ENCODE results near the gene GPR153. TPM values are rescaled to one million over a fixed set of nuclear protein-coding genes. Genes with fewer than 3 reads are reported as not detected.

The GPR153 gene
- polyA plus RNA-seq, 1 donor from 2014 or later: 26.9 TPM

DNA sequence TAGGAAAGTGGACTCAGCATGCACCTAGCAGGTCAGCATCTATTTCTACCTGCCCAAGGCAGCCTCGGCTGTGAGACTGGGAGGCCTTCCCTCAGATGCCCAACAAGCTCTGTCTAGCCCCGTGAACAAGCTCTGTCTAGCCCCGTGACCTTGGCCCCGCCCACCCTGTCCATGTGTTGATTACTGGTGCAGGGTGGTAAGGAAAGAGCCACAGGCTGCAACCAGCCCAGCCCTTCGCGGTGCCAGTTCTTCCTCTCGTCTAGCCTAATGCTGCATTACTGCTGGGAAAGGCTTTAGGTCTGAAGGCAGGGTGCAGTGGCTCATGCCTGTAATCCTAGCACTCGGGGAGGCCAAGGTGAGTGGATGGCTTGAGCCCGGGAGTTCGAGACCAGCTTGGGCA is 2.2 kb downstream of the GPR153 start:
- no peak overlapping the region for H3K4me2 ChIP-seq (ENCODE audit: low read length)
- peaks cover 5% of the 10 kb centered on the region for H3K36me3 ChIP-seq (ENCODE audit: insufficient read depth, low read length)
- peaks cover 6% of the 10 kb centered on the region for H3K79me2 ChIP-seq (replicated peaks; ENCODE audit: insufficient read depth, low read length)
- H3K4me3 ChIP-seq (ENCODE audit: low read length): no peak overlapping the region
- H3K27ac ChIP-seq (ENCODE audit: low read length): no peak overlapping the region
- H4K20me1 ChIP-seq (ENCODE audit: insufficient read depth): no peaks in the 10 kb centered on the region
- H2AFZ ChIP-seq (ENCODE audit: low read depth, low read length): no peak overlapping the region
- no peaks in the 10 kb centered on the region for H3K27me3 ChIP-seq (ENCODE audit: insufficient read depth, low read depth, low read length)
- no peaks in the 10 kb centered on the region for H3K9me2 ChIP-seq (ENCODE audit: insufficient read depth, low read length)
- no peaks in the 10 kb centered on the region for H3K9me3 ChIP-seq (ENCODE audit: low read length)
- TF ChIP-seq EP300 (conservative IDR thresholded peaks at IDR 0.05; ENCODE audit: poor library complexity, severe bottlenecking) (no peak), POLR2AphosphoS5 (IDR thresholded peaks at IDR 0.05) (no peak), EZH2 (IDR thresholded peaks at IDR 0.05; ENCODE audit: borderline replicate concordance, insufficient read depth, low read length, poor library complexity, severe bottlenecking) (no peak)
- no peaks in the 10 kb centered on the region for H3F3A ChIP-seq (ENCODE audit: insufficient read depth, low read length, poor library complexity, severe bottlenecking)
- no peak overlapping the region for H3K9ac ChIP-seq (ENCODE audit: low read length)

DNA sequence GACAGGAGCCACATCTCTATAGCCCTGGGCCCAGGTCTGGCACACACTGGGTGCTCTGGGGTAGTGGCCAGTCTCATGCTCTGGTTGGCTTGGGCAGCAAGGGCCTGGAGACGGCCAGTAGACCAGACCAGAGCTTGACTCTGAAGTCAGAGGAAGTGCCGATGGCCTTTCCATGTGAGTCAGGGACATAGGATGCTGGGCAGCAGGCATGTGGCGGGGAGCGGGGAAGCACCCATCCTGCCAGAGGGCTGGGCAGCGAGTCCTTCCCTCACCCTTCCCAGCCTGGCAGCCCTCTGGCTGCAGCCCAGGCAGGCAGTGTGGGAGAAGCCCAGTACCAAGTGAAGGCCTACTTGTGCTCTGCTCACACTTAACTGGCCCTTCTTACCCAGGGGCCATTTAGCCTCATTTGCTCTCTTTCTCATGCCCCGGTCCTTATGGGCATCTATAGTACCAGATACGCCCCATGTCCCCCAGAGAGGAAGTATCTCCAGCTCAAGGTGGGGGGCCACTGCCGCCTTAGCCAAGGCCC is 3.3 kb downstream of the GPR153 start:
- no peak for TF ChIP-seq RAD21 (conservative IDR thresholded peaks at IDR 0.05)
- no peaks in the 10 kb centered on the region for H3K9me2 ChIP-seq (ENCODE audit: insufficient read depth, low read length)
- H4K20me1 ChIP-seq (ENCODE audit: insufficient read depth): no peaks in the 10 kb centered on the region
- H3K27me3 ChIP-seq (ENCODE audit: insufficient read depth, low read depth, low read length): no peaks in the 10 kb centered on the region
- no peak overlapping the region for H3K4me2 ChIP-seq (ENCODE audit: low read length)
- no peak overlapping the region for H3K4me3 ChIP-seq (ENCODE audit: low read length)
- H3F3A ChIP-seq (ENCODE audit: insufficient read depth, low read length, poor library complexity, severe bottlenecking): no peaks in the 10 kb centered on the region
- no peak overlapping the region for H3K27ac ChIP-seq (ENCODE audit: low read length)
- no peak overlapping the region for H3K9ac ChIP-seq (ENCODE audit: low read length)
- H3K36me3 ChIP-seq (ENCODE audit: insufficient read depth, low read length): peaks cover 7% of the 10 kb centered on the region
- H3K9me3 ChIP-seq (ENCODE audit: low read length): no peaks in the 10 kb centered on the region
- H2AFZ ChIP-seq (ENCODE audit: low read depth, low read length): no peak overlapping the region
- peaks cover 6% of the 10 kb centered on the region for H3K79me2 ChIP-seq (replicated peaks; ENCODE audit: insufficient read depth, low read length)

DNA sequence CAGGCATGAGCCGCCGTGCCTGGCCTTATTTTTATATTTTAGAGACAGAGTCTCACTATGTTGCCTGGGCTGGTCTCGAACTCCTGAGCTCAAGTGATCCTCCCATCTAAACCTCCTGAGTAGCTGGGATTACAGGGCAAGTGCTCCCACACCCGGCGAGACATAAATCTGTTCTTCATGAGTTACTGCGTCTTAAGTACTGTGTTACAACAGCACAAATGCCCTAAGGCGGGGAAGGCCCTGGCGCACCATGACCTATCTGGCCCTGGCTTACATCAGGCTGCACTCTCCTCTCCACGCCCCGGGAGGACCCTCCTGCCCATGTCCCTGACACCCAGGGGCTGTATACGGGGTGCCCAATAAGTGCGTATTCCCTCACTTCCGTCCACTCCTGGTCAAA is 4.3 kb downstream of the GPR153 start:
- Histone ChIP-seq H3K4me2 (ENCODE audit: low read length) (no peak overlapping the region), H3K36me3 (ENCODE audit: insufficient read depth, low read length) (peaks cover 7% of the 10 kb centered on the region), H4K20me1 (ENCODE audit: insufficient read depth) (no peaks in the 10 kb centered on the region), H3K9ac (ENCODE audit: low read length) (no peak overlapping the region), H3K9me3 (ENCODE audit: low read length) (no peaks in the 10 kb centered on the region), H3K9me2 (ENCODE audit: insufficient read depth, low read length) (no peaks in the 10 kb centered on the region), H3K27ac (ENCODE audit: low read length) (no peak overlapping the region), H3K79me2 (replicated peaks; ENCODE audit: insufficient read depth, low read length) (peaks cover 6% of the 10 kb centered on the region), H3K4me3 (ENCODE audit: low read length) (no peak overlapping the region), H3F3A (ENCODE audit: insufficient read depth, low read length, poor library complexity, severe bottlenecking) (no peaks in the 10 kb centered on the region), H3K27me3 (ENCODE audit: insufficient read depth, low read depth, low read length) (no peaks in the 10 kb centered on the region), H2AFZ (ENCODE audit: low read depth, low read length) (no peak overlapping the region)
- TF ChIP-seq MXI1 (conservative IDR thresholded peaks at IDR 0.05; ENCODE audit: poor library complexity, severe bottlenecking): no peak
- TF ChIP-seq, protein P1, sequence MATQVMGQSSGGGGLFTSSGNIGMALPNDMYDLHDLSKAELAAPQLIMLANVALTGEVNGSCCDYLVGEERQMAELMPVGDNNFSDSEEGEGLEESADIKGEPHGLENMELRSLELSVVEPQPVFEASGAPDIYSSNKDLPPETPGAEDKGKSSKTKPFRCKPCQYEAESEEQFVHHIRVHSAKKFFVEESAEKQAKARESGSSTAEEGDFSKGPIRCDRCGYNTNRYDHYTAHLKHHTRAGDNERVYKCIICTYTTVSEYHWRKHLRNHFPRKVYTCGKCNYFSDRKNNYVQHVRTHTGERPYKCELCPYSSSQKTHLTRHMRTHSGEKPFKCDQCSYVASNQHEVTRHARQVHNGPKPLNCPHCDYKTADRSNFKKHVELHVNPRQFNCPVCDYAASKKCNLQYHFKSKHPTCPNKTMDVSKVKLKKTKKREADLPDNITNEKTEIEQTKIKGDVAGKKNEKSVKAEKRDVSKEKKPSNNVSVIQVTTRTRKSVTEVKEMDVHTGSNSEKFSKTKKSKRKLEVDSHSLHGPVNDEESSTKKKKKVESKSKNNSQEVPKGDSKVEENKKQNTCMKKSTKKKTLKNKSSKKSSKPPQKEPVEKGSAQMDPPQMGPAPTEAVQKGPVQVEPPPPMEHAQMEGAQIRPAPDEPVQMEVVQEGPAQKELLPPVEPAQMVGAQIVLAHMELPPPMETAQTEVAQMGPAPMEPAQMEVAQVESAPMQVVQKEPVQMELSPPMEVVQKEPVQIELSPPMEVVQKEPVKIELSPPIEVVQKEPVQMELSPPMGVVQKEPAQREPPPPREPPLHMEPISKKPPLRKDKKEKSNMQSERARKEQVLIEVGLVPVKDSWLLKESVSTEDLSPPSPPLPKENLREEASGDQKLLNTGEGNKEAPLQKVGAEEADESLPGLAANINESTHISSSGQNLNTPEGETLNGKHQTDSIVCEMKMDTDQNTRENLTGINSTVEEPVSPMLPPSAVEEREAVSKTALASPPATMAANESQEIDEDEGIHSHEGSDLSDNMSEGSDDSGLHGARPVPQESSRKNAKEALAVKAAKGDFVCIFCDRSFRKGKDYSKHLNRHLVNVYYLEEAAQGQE (IDR thresholded peaks at IDR 0.05; ENCODE audit: borderline replicate concordance): no peak
- TF ChIP-seq EP300 (conservative IDR thresholded peaks at IDR 0.05; ENCODE audit: poor library complexity, severe bottlenecking): no peak
- no peak for TF ChIP-seq RAD21 (conservative IDR thresholded peaks at IDR 0.05)
- TF ChIP-seq SMC3 (conservative IDR thresholded peaks at IDR 0.05; ENCODE audit: poor library complexity): no peak
- TF ChIP-seq EZH2 (IDR thresholded peaks at IDR 0.05; ENCODE audit: borderline replicate concordance, insufficient read depth, low read length, poor library complexity, severe bottlenecking): no peak
- no peak for TF ChIP-seq TAF1 (IDR thresholded peaks at IDR 0.05; ENCODE audit: low read depth)
- TF ChIP-seq, protein P2, sequence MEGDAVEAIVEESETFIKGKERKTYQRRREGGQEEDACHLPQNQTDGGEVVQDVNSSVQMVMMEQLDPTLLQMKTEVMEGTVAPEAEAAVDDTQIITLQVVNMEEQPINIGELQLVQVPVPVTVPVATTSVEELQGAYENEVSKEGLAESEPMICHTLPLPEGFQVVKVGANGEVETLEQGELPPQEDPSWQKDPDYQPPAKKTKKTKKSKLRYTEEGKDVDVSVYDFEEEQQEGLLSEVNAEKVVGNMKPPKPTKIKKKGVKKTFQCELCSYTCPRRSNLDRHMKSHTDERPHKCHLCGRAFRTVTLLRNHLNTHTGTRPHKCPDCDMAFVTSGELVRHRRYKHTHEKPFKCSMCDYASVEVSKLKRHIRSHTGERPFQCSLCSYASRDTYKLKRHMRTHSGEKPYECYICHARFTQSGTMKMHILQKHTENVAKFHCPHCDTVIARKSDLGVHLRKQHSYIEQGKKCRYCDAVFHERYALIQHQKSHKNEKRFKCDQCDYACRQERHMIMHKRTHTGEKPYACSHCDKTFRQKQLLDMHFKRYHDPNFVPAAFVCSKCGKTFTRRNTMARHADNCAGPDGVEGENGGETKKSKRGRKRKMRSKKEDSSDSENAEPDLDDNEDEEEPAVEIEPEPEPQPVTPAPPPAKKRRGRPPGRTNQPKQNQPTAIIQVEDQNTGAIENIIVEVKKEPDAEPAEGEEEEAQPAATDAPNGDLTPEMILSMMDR (IDR thresholded peaks at IDR 0.05; ENCODE audit: poor library complexity, severe bottlenecking): no peak
- no peak for TF ChIP-seq POLR2AphosphoS5 (IDR thresholded peaks at IDR 0.05)

Measured in neural cell (in vitro differentiated cells).